K562 (cell line): ENCODE results near the gene CRCP. TPM values are rescaled to one million over a fixed set of nuclear protein-coding genes. Genes with fewer than 3 reads are reported as not detected.

Source experiments
- ATAC-seq: fragments of 200-7000 bp; cut with Tn5 transposase; 3 replicates; pipeline ENCODE4 v1.9.1; 2020; ENCODE audit warnings: moderate library complexity
- BruUV-seq: library from RNA; stranded (reverse); fragments of 400-500 nt; replicated peaks from 2 replicates; lab custom pipeline; 2021; lab: Mats Ljungman, UMichigan
- CTCF ChIA-PET: fragments of 300-600 bp; formaldehyde crosslinking; extraction: SDS; loops from one replicate; lab custom pipeline; 2021; ENCODE audit warnings: low intra/inter-chr PET ratio; lab: Yijun Ruan, JAX
- POLR2A ChIA-PET: fragments of 300-600, 350-650 bp; sonication (Branson Sonifier 250); formaldehyde crosslinking; extraction: SDS; loops from one replicate; lab custom pipeline; 2021; ENCODE audit warnings: antibody characterized with exemption, inconsistent platforms; lab: Yijun Ruan, JAX
- DNase-seq, 4 experiments: peaks; one replicate each; pipeline versions ENCODE4 v3.0.0 to v3.0.0-alpha.2; 2011 to 2018; ENCODE audit warnings: low spot score in 3 of 4, mixed read lengths in 3 of 4; ENCODE audit errors: extremely low read depth in 1 of 4
- FAIRE-seq: peaks from 2 replicates; lab custom pipeline; 2011; peaks lifted over from hg19 to GRCh38; lab: Jason Lieb, UNC
- H2AFZ ChIP-seq: 2 replicates; pipeline ENCODE4 v1.6.0; 2011; ENCODE audit warnings: low read depth, low read length, control low read depth, inconsistent platforms
- H3K27ac ChIP-seq: fragments of 200-600 bp; 3 replicates; pipeline ENCODE4 v1.8.0; 2011; ENCODE audit warnings: low read depth, mild to moderate bottlenecking, control low read depth, inconsistent platforms, low read length, moderate library complexity, mixed read lengths; ENCODE audit errors: extremely low read depth
- H3K27me3 ChIP-seq, 2 experiments: fragments of 300-600 bp in 1 of 2; 2 replicates in 1 of 2; 3 replicates in 1 of 2; pipeline versions ENCODE4 v1.6.0 to v1.8.0; 2011; ENCODE audit warnings: inconsistent platforms in 2 of 2, low read length in 2 of 2, mild to moderate bottlenecking in 1 of 2, mixed read lengths in 1 of 2, moderate library complexity in 1 of 2; ENCODE audit not compliant: control insufficient read depth in 2 of 2, insufficient read depth in 2 of 2
- H3K36me3 ChIP-seq: fragments of 300-600 bp; 3 replicates; pipeline ENCODE4 v1.8.0; 2011; ENCODE audit warnings: mild to moderate bottlenecking, low read length, inconsistent platforms; ENCODE audit not compliant: control insufficient read depth, insufficient read depth
- H3K4me1 ChIP-seq, 2 experiments: fragments of 200-600 bp in 1 of 2; replicated peaks in 1 of 2; 2 replicates in 1 of 2; 3 replicates in 1 of 2; pipeline versions ENCODE4 v1.5.1 to v1.8.0; 2011; ENCODE audit warnings: inconsistent platforms in 2 of 2, low read length in 2 of 2, mild to moderate bottlenecking in 1 of 2, mixed read lengths in 1 of 2, moderate library complexity in 1 of 2; ENCODE audit not compliant: control insufficient read depth in 2 of 2, insufficient read depth in 2 of 2
- H3K4me2 ChIP-seq: 2 replicates; pipeline ENCODE4 v1.6.1; 2011; ENCODE audit warnings: low read length, control low read depth, inconsistent platforms, mixed read lengths; ENCODE audit not compliant: insufficient read depth
- H3K4me3 ChIP-seq: fragments of 200-600 bp; sonication (generic), shearing (Covaris generic); 2 replicates; pipeline ENCODE4 v1.5.1; 2016; ENCODE audit warnings: control low read depth, inconsistent platforms
- H3K79me2 ChIP-seq: fragments of 200-600 bp; 3 replicates; pipeline ENCODE4 v1.8.0; 2011; ENCODE audit warnings: low read length, inconsistent platforms; ENCODE audit not compliant: control insufficient read depth, insufficient read depth
- H3K9ac ChIP-seq, 2 experiments: 2 replicates each; pipeline versions ENCODE4 v1.6.0 to v1.6.1; 2011; ENCODE audit warnings: low read depth in 2 of 2, low read length in 2 of 2, control low read depth in 1 of 2, inconsistent platforms in 1 of 2, mild to moderate bottlenecking in 1 of 2, mixed read lengths in 1 of 2; ENCODE audit not compliant: insufficient read depth in 1 of 2
- H3K9me1 ChIP-seq: one replicate; pipeline ENCODE4 v1.6.0; 2011; ENCODE audit warnings: inconsistent platforms, mild to moderate bottlenecking, low read length, moderate library complexity; ENCODE audit not compliant: control insufficient read depth, insufficient read depth
- H3K9me3 ChIP-seq: replicated peaks from 2 replicates; pipeline ENCODE4 v1.5.1; 2011; ENCODE audit warnings: low read depth, low read length, inconsistent platforms; ENCODE audit not compliant: control insufficient read depth, insufficient read depth
- H4K20me1 ChIP-seq: replicated peaks from 2 replicates; pipeline ENCODE4 v1.6.1; 2011; ENCODE audit warnings: low read length, inconsistent platforms, mixed read lengths; ENCODE audit not compliant: control insufficient read depth, insufficient read depth
- PBX2 ChIP-seq, 2 experiments: IDR thresholded peaks in 1 of 2; conservative IDR thresholded peaks in 1 of 2; 2 replicates each; pipeline ENCODE4 v1.6.1; 2016; ENCODE audit warnings: low read depth in 2 of 2, mild to moderate bottlenecking in 1 of 2, missing compliant biosample characterization in 1 of 2, missing genetic modification characterization in 1 of 2, moderate library complexity in 1 of 2
- TCFL5 ChIP-seq: fragments of 250-450 bp; sonication (Bioruptor Pico); conservative IDR thresholded peaks from 2 replicates; pipeline ENCODE4 v1.6.1; 2021; ENCODE audit warnings: mild to moderate bottlenecking, moderate library complexity, matching md5 sums
- WGBS: fragments of 100-300 bp; shearing (Covaris generic); methylation state at CpG from one replicate; pipeline ENCODE4 v1.1.6; 2016; ENCODE audit warnings: low coverage, mixed read lengths; ENCODE audit not compliant: insufficient coverage; ENCODE audit errors: missing lambda C conversion rate; 5-methylcytosine and 5-hydroxymethylcytosine counted together
- in situ Hi-C: fragments of 300-500 bp; cut with MboI; formaldehyde crosslinking; loops from 4 replicates; pipeline ENCODE4 v1.15.0; 2018; ENCODE audit warnings: inconsistent platforms, mixed read lengths
- intact Hi-C: fragments of 100-400 bp; cut with micrococcal nuclease; formaldehyde crosslinking; loops from 2 replicates; pipeline ENCODE4 v1.14.2; 2022
- polyA plus RNA-seq, 8 experiments: library from polyadenylated mRNA; depleted of rRNA in 4 of 8; stranded (reverse) in 5 of 8; unstranded in 3 of 8; fragments of >200 nt; fragmentation: Nextera tagmentation in 2 of 8; fragmentation: Illumina TruSeq in 1 of 8; extraction: Ambion mirVana in 2 of 8; extraction: Trizol in 1 of 8; gene quantifications; 2 replicates each; pipeline versions ENCODE4 v1.2.1 to v1.2.3, GENCODE V29; 2011 to 2014; ENCODE audit warnings: inconsistent platforms in 1 of 8, missing spikeins in 1 of 8
- total RNA-seq, 7 experiments: library from RNA; depleted of rRNA in 6 of 7; stranded (reverse); fragments of >200 nt in 6 of 7; fragmentation: Illumina TruSeq in 2 of 7; extraction: Trizol in 2 of 7; gene quantifications; 2 replicates each; pipeline versions ENCODE4 v1.2.1 to v1.2.3, GENCODE V29; 2011 to 2021; ENCODE audit warnings: low replicate concordance in 1 of 7

The CRCP gene
- total and polyA plus RNA-seq, 9 of the 15 experiments (the other 6 are each of a cell fraction or from before 2014, with no cell fraction given): 22.1 to 58.3 (median 43.4) TPM

DNA sequence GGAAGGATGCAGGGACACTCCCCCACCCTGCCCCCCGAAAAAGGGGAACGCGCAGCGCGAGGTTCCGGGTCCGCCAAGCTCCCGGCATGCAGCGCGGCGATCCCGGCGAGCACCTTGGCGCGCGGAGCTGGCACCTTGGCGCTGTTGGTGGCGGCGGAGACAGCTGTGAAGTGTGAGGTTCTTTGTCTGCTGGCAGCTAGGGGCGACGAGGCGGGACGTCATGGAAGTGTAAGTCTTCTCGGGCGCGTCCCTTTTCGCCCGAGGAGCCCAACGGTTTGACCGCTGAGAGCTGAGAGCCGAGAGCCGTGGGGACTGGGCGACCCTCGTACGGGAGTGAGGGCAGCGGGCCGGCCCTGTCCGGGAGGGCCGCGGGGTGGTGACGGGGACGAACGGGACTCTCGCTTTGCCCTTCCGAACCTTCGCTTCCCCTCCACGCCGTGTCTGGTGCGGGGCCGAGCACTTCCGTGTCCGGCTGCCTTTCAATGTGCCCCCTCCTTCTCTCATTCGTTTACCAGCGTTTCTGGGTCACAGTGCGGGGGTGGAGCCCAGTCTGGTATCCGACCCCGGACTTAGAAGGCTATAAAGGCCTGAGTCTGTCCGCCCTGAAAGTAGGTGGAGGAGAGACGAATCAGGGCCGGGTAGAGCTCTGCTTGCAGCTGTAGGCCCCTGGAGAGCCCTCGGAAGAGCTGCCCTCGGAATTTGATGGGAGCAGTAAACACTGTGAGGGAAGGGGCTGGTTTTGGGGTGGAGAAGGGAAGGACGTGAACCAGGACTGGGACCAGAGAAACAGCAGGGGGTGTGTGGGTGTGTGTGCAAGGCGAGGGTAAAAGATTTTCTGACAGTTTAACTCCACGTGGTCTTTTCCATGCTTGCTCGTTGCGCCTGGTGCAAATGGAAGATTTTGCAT, at the start of gene CRCP (continued):
- TF ChIP-seq PBX2 (CRISPR knock-in tag; IDR thresholded peaks at IDR 0.05; ENCODE audit: low read depth) (no peak), PBX2 (tag; conservative IDR thresholded peaks at IDR 0.05; ENCODE audit: low read depth) (no peak)

DNA sequence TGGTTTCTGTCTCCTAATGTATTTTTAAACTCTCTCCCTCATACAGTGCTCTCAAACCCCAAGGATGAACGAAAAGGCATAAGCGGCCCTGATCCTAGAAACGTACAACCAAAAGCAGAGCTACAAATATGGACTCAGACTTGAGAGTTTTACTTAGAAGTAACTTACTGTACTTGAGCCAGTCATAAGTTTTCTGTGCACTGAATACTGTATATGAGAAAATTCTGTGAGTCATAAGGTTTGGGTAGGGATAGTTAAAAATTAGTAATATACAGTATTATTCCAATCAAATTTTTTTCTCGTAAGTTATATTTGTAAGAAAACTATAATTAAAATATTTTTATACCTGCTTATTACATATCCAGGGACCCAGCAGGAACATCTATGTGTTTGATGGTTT, 44.9 kb upstream of the CRCP start:
- FAIRE-seq: no peak
- ChIA-PET POLR2A (interaction anchor here (0.9 kb wide), 1 partner anchor 17 kb away, joined by 3 read pairs; no protein-coding TSS in a partner anchor), CTCF (no interaction called here)
- TF ChIP-seq TCFL5 (CRISPR knock-in tag): no peak
- no peaks in the 10 kb centered on the region for H3K27me3 ChIP-seq
- no peak for ATAC-seq
- H3K36me3 ChIP-seq: no peaks in the 10 kb centered on the region
- in situ Hi-C loops (no loop called here), intact Hi-C loops (no loop called here)
- peaks cover 3% of the 10 kb centered on the region; the same call in 1 of the 2 replicates for H3K9me3 ChIP-seq
- DNase-seq: no peak
- WGBS: 41% methylated on average over 4 of the region's 4 CpGs
- H3K4me3 ChIP-seq: no peak overlapping the region
- no peaks in the 10 kb centered on the region for H4K20me1 ChIP-seq
- H3K4me1 ChIP-seq: peaks cover 0 to under 1% of the 10 kb centered on the region in 2 experiments; a peak in 1 of 5 replicates
- H3K9me1 ChIP-seq: no peaks in the 10 kb centered on the region
- no peaks in the 10 kb centered on the region for H3K79me2 ChIP-seq
- no peak overlapping the region for H3K4me2 ChIP-seq
- no peak overlapping the region for H2AFZ ChIP-seq
- H3K27ac ChIP-seq: no peak overlapping the region
- BruUV-seq: no TSS peak
- no peak overlapping the region for H3K9ac ChIP-seq
